ENCODE results near the gene PHKG1.

GRCh38 chr7:56051053-56051338 lies 41.8 kb downstream of the PHKG1 start:
- TF ChIP-seq POLR2AphosphoS5 (IDR thresholded peaks at IDR 0.05; ENCODE audit: low read depth, low read length) (no peak), POLR2A (IDR thresholded peaks at IDR 0.05; ENCODE audit: low read depth, low read length) (no peak)
